GM21447 (cell line): ENCODE measurements around the gene NUP35.

Source experiments
- ATAC-seq: cut with Tn5 transposase; IDR thresholded peaks from one replicate; pipeline ENCODE4 v1.9.1; 2021; ENCODE audit not compliant: unreplicated experiment

Gene NUP35, protein sequence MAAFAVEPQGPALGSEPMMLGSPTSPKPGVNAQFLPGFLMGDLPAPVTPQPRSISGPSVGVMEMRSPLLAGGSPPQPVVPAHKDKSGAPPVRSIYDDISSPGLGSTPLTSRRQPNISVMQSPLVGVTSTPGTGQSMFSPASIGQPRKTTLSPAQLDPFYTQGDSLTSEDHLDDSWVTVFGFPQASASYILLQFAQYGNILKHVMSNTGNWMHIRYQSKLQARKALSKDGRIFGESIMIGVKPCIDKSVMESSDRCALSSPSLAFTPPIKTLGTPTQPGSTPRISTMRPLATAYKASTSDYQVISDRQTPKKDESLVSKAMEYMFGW

DNA sequence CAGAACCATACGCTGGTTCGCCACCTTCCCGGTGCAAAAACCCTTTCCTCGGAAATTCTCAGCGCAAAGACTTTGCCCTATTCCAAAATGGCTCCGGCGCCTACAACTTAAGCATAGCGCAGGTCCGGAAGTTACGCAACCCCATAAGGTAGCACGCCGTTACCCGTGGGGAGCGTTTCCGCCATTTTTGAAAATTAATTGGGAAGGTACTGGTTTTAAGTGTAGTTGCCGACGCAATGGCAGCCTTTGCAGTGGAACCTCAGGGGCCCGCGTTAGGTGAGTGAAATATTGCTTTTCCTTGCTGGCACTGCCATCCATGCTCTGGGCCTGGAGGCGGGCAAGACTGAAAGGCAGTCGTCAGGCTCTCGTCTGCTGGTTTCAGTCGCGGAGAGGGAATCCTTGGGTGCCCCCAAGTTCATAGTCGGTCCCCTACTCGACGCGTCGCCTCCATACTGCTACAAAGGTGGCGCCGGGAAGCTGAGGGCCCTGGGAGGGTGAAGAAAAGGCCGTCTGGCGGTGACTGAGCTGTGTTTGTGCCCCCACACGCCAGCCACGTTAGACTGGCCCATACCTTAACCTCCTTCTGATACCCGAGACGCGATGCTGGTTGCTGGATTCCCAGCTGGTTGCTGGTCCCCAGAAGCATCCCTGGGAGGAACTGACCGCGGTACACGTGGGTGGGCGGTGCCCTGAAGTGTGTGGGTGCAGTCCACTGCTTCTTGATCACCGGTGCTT is at the start of gene NUP35:
TSS of gene NUP35 (plus strand) at position 222 of the 735 bp plus-strand sequence. CDS start at position 237, 15 bp downstream.
- ATAC-seq: peak; percentile 89

GRCh38 chr2:183078163-183078463 is 46.1 kb upstream of the NUP35 start:
- ATAC-seq: peak; percentile 50

DNA sequence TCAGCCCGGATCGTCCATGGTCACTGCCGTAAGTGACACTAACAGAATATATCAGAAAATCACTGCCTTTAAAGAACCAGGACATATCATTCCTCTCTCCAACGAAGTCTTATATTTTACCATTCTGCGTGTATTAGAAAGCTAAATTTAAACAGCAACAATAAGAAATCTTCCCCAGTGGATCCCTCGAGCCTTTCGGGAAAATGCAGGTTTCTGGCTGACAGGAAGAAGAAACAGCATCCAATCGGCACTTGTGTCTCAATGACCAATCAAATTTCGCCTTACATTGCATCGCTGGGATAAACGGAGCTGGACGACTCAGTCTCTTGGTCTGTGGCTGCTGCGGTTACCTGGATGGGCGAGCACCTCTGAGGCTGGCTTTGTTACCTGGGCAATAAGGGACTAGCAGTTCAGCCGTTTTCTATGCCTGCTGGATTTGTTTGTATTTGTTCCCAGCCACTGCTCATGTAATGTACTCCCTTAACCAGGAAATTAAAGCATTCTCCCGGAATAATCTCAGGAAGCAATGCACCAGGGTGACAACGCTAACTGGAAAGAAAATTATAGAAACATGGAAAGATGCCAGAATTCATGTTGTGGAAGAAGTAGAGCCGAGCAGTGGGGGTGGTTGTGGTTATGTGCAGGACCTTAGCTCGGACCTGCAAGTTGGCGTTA is 45.6 kb upstream of the NUP35 start, which contains the start of gene DUSP19:
TSS of gene DUSP19 (plus strand) at position 284 of the 675 bp plus-strand sequence. CDS start at position 471, 187 bp downstream.
- ATAC-seq: peak; percentile 95

- ATAC-seq: peak; percentile 14
Measured at GRCh38 chr2:183079139-183079775, 45.0 kb upstream of the NUP35 start.

DNA sequence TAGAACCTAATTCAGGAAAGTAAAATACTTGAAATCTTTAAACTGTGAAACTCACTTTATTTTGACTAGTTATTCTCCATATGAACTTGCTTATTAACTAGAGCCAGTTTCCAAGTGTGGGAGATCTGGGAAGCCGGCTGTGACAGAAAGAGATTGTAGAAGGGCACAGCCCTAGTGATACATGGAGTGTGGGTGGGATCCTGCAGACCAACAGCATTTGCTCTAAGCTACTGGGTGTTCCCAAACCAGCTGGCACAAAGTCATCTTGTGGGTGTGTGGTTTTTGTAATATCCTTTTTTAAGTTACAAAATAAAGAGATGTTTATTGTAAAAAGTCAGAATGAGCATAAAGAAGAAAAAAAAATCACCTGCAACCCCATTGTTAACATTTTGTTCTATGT is 42.3 kb upstream of the NUP35 start:
- ATAC-seq: no peak

GRCh38 chr2:183088061-183088460 is 36.2 kb upstream of the NUP35 start:
- peak; percentile 43 for ATAC-seq

DNA sequence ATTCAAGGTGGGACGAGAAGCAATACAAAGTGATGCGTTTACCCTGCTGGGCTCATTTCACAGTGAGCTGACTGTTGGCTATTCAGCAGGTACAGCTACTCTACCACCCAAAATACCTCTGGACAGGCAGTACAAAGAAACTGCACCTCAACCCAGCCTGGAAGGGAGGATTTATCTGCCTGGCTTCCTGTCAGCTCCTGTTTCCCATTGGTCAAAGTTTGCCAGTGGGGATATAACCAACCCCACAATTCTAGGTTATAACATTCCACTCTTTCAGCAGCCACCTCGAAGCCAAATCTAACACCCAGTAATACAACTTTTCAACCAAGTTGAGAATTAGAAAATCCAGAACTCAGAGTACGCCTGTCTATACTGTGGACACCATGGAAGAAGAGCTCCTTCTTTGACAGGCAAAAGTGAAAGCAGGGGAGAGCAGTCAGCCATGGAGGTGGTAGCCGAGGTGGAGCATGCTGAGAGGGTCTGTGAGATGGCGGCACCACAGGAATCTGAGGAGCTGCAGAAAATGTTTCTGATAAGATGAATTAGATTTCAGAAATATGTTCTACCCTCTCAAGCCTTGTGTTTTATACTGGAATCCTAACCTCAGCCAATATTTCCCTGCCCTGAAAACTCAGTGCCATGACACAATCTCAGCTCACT is 34.9 kb upstream of the NUP35 start:
- ATAC-seq: peak; percentile 46

DNA sequence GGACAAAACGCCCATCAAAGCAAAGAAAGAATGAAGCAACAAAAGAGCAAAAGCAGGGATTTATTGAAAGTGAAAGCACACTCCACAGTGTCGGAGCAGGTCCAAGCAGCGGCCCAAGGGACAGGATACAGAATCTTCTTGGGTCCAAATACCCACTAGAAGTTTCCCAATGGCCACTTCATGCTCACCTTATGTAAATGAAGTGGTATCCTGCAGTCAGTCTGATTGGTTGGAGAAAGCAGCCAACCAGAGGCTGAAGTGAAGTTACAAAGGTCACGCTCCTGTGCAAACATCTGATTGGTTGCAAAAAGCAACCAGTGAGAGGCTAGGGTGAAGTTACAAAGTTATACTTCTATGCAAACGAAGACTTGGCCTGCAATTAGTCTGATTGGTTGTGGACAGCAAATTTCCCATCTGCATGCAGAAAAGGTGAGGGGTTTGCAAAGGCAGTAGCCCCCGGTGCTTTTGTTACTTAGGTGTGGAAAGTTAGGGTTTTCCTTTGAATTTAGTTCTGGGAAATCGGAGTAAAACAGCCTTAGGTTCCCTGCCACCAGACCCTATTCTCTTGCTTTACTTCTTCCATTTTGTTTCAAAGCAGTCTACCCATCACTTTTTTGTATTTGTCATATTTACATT is 32.8 kb upstream of the NUP35 start:
- ATAC-seq: no peak

- no peak for ATAC-seq
Measured at GRCh38 chr2:183091954-183092345, 32.3 kb upstream of the NUP35 start.

- ATAC-seq: peak; percentile 76
Measured at GRCh38 chr2:183093857-183094657, 30.2 kb upstream of the NUP35 start.

GRCh38 chr2:183105402-183106134 is 18.7 kb upstream of the NUP35 start:
- ATAC-seq: no peak

- ATAC-seq: no peak
Measured at GRCh38 chr2:183112577-183112976, 11.7 kb upstream of the NUP35 start.

- no peak for ATAC-seq
Measured at GRCh38 chr2:183113630-183114029, 10.6 kb upstream of the NUP35 start.

- ATAC-seq: no peak
Measured at GRCh38 chr2:183117226-183117625, 7.0 kb upstream of the NUP35 start.

DNA sequence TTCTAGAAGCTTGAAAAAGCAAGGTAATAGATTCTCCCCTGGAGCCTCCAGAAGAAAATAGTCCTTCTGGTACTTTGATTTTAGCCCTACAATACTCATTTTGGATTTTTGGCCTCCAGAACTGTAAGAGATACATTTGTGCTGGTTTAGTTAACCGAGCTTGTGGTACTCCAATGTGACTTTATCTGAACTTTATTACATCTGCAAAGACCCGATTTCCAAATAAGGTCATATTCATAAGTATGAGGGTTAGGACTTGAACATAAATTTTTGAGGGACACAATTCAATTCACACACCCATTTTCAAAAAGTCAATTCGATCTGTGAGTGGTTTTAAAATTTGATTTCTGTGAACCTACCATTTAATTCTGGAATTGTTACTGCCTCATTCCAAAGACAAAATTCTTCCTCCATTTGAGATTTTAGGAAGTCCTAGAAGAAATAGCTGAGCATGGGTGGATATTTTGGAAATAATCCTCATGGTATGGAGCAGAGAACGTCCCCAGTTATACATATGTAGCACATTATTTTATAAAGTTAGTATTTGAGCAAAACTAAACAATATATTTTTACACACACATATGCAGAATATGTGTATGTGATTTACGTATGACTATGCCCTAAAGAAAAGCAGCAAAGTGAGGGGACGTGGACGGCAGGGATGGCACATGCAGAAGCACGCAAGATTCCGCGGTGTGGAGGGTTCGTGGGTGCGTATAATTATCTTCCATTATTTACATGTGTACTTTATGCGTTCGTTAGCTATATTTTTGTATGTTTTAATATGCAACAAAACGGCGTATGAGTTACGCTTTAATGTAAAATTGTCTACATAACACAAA is 905 bp upstream of the NUP35 start:
- no peak for ATAC-seq

GRCh38 chr2:183123959-183124221 is 353 bp upstream of the NUP35 start:
- peak; percentile 35 for ATAC-seq

- ATAC-seq: no peak
Measured at GRCh38 chr2:183124957-183125255, 663 bp downstream of the NUP35 start.

- ATAC-seq: no peak
Measured at GRCh38 chr2:183125659-183126341, 1.6 kb downstream of the NUP35 start.
